ENCODE results near the gene RBM33.
A peak's percentile ranks its signal among the peaks of the same experiment; 100 is the strongest.
"Not testable (repeated sequence)": the region's sequence is repeated elsewhere in the genome, so short reads cannot be mapped to it uniquely, and the experiment has no call there.

RBM33 gene, protein sequence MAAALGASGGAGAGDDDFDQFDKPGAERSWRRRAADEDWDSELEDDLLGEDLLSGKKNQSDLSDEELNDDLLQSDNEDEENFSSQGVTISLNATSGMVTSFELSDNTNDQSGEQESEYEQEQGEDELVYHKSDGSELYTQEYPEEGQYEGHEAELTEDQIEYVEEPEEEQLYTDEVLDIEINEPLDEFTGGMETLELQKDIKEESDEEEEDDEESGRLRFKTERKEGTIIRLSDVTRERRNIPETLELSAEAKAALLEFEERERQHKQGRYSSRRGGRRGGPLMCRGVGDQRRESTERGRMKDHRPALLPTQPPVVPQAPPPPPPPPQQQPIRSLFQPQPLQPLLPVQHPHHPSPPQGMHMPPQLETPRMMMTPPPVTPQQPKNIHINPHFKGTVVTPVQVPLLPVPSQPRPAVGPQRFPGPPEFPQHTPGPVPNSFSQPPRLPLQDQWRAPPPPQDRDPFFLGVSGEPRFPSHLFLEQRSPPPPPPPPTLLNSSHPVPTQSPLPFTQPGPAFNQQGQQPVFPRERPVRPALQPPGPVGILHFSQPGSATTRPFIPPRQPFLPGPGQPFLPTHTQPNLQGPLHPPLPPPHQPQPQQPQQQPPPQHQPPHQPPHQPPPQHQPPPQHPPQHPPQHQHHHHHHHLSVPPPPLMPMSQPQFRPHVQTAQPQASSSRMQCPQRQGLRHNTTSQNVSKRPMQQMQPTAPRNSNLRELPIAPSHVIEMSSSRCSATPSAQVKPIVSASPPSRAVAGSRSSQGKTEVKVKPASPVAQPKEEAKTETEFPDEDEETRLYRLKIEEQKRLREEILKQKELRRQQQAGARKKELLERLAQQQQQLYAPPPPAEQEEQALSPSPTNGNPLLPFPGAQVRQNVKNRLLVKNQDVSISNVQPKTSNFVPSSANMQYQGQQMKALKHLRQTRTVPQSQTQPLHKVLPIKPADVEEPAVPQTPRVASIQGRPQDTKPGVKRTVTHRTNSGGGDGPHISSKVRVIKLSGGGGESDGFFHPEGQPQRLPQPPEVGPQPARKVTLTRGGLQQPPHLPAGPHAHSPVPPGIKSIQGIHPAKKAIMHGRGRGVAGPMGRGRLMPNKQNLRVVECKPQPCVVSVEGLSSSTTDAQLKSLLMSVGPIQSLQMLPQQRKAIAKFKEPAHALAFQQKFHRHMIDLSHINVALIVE

DNA sequence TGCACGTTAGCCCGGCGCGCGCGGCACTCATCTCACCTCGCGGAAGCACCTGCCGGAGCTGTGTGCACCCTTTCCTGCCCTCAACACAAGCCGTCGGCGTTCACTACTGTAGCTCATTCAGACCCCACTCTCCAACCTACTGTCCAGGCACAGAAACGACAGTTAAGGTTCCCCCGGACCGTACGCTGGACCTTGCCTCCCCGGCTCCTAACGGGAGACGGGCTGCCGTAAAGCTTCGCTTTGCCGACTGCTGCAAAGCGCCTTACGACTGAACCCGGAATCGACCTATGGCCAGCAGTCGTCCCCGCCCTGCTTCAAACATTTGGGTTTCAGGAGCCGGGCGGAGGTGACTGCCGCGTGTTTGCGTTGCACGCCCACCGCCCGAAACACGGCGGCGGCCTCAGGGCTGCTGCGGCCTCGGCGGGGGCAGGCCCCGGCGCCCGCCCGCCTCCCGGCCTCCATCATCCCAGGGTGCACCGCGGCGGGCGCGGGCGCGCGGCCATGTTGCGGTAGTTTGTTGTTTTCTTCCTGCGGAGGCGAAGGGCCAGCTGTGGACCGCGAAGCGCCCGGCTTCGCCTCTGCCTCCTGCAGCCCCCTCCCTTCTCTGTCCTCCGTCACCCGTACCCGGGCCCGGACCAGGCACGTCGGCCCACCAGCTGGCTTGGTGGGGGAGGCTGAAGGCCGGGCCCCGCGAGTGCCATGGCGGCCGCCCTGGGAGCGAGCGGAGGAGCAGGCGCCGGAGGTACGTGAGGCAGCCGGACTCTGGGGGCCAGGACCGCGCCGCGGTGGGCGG is at the start of gene RBM33:
Gene RBM33, plus strand, starts transcription at position 484 of the 793 bp plus-strand sequence. Its CDS starts 216 bp downstream, at position 700.
- DNase-seq (ENCODE audit: low spot score) = peak; percentile 91

DNA sequence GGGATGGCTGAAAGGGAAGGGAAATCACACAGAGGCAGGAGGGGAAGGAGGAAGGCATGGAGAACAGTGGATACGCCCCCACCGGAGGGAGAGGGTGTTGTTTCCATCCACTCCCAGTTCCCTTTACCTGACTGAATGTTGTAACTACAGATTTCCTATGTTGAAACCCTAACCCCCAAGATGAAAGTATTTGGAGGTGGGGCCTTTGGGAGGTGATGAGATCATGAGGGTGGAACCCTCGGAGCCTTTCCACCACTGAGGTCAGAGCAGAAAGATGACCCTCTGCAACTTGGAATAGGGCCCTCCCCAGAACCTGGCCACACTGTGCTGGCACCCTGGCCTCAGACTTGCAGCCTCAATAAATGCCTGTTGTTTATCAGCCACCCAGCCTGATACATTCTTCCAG is 49.5 kb upstream of the RBM33 start:
- DNase-seq (ENCODE audit: low spot score) = no peak

DNA sequence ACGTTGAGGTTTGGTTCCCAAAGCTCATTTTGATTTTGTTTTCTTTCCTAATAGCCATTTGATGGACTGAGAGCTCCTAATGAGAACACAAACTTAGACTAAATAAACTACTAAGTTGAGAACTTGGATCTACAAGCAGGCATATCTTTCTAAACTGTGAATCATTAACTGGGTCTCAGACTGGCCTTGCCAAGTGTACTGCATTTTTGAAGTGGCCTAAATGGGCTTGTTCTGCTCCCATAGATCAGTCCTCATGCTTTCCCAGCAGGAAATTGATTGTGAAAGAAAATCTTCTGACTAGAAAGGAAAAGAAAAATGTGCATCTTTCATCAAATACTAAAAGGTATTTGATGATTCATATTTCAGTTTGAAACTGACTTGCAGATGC is 46.7 kb upstream of the RBM33 start:
- DNase-seq (ENCODE audit: low spot score) = no peak

DNA sequence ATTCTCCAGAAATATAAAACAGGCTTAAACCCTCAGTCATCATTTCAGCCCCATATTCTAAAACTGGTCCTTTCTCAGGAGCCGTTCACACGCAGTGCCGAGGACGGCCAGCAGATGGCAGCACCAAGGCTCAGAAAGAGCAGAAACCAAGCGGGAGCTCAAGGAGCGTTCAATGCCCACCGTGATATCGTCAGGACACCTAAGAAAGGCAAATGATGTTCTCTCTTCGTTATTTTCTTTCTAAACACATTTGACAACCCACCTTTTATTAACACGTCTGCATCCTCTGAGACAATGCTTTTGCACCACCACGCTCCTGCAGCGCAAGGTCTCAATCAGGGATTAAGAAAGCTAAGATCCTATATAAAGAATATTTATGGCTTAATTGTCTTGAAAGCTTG is 45.7 kb upstream of the RBM33 start:
- DNase-seq (ENCODE audit: low spot score) = peak; percentile 82

DNA sequence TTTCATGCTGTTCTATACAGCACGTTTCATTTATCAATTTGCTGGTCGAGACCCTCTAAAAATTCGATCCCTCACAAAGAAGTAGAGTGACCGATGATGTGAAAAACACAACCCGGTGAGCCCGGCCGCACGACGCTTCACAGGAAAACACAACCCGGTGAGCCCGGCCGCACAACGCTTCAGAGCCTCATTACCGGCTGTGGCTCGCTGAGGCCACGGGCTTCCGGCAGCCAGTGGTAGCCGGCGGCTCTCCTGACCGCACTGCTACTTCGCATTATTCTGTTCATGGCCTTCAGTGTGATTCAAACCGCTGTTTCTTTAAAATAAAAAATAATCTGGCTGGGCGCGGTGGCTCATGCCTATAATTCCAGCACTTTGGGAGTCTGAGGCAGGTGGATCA is 42.3 kb upstream of the RBM33 start:
- DNase-seq (ENCODE audit: low spot score) = no peak

DNA sequence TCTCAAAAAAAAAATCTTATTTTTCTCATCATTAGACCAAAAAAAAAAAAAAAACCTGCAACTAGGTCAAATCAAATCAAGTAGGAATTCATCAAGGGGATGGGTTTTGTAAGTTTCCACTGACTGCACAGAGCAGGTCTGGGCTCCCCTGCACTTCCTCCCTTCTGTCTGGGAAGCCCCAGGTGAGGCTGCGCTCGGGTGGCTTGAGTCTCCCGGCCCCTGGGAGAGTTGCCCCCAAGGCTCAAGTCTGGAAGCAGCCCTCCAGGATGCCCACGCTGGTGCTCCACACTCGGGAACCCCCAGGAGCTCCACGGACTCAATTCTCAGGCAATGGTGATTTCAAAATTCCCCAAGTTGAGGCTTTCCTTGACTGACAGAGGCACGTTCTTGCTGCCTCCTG is 41.7 kb upstream of the RBM33 start:
- DNase-seq (ENCODE audit: low spot score) = no peak

DNA sequence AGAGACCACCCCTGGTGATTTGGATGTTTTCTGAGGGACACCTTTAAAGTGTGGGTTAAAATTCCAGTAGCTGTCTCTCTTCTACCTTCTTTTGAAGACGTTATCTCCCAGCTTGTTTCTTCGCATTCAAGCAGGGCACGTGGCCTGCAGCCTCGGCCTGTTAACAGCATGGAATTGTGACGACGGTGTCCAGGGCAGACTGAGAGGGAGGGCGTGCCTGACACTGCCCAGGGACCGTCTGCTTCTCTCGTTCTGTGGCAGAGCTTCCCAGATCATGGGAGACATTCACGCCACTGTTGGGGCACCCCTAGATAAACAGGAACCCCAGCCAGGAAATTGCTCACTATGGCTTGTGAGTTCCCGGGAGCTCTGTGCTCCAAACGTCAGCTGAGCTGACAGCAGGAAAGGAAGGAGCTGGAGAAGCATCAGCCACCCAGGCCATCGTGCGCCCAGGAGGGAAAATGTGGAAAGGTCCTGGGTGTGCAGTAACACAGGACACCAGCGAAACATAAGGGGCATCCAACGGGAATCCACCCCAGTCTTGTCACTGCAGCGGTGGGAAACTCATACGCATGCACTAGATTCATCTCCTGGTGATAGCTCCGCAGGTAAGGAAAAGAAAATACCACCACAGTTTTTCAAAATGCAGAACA is 41.1 kb upstream of the RBM33 start:
- no peak for DNase-seq (ENCODE audit: low spot score)

DNA sequence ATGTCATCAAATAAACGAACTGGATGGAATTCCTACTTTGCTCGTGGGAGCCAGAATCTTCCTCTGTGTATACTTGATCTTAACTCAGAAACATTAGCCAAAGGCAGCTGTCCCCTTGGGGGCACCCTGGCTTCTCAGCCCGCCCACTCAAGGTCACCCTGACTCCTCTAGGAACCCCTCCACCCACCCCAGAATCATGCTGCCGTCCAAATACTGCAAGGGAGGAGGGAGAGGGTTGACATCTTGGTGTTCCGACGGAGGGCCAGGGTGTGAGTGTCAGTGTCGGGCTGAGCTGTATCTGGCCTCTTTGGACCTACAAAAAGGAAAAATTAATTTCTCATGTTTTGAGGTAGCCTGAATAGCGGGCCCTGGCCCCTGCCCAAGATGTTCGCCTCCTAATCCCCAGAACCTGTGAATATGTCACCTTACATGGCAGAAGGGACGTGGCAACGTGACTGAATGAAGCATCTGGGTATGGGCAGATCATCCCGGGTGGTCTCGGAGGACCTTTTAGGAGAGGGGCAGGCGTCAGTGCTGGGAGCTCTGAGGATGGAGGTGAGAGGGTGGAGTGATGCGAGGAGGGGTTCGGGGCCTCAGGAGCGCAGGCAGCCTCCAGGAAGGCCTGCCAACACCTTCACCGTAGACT is 40.5 kb upstream of the RBM33 start:
- no peak for DNase-seq (ENCODE audit: low spot score)

DNA sequence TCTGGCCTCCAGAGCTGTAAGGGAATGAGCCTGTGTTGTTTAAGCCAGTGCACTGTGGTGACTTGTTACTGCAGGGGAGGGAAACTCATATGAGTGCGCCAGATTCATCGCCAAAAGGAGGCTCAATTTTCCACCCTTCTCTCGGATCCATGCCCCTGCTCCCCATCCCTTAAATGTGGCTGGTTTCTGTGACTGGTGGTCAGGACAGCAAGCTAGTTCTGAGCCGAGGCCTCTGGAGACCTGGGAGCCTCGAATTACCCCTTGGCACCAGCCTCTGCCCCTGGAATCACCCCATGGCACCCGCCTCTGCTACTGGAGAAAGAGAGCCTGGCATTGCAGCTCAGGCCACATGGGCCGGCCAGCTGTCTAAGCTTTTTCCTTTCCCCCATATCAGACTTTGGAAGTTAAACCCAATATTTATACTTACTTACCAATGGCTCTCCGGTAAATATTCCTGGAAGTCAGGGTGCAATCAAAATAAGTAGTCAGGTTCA is 39.9 kb upstream of the RBM33 start:
- DNase-seq (ENCODE audit: low spot score) = no peak

DNA sequence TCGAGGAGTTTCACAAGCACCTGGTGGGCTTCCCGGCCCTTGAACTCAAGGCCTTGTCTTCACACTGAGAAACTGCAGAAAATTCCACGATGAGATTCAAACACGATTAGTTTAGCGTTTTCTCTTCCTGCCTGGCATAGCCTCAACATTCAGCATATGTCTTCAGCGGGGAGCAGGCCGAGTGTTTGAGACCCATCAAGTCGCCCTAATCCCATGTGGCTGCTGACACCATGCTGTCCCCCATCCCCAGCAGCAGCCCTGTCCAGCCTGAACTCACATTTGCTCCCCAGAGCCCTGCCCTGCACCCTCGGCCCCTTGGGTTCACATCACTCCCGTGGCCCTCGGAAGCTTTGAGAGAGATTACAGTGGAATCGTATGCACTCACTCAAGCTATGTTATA is 35.3 kb upstream of the RBM33 start:
- no peak for DNase-seq (ENCODE audit: low spot score)

DNA sequence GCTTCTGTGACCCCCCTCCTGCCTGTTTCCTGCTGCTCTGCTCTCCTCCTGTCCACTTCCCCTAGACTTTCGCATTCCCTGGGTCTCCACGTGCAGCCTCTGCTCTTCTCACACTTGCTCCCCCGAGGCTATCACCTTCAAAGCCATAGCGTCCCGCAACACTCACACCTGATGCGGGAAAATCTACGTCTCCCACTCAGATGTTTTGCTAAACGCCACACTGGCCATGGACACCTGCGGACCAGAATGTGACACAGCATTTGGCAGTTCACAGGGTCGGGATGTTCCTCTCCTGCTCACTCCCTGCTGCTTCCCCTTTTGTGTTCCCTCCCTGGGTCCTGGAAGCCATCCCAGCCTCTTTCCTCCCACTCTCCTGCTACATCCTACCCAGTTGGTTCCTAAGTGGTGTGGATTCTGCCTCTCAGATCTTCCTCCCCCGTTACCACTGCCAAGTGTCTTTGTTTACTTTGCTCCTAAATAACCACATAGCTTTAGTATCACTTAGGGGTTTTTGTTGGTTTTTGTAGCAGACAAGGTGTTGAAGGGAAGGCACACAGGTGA is 33.7 kb upstream of the RBM33 start:
- no peak for DNase-seq (ENCODE audit: low spot score)

DNA sequence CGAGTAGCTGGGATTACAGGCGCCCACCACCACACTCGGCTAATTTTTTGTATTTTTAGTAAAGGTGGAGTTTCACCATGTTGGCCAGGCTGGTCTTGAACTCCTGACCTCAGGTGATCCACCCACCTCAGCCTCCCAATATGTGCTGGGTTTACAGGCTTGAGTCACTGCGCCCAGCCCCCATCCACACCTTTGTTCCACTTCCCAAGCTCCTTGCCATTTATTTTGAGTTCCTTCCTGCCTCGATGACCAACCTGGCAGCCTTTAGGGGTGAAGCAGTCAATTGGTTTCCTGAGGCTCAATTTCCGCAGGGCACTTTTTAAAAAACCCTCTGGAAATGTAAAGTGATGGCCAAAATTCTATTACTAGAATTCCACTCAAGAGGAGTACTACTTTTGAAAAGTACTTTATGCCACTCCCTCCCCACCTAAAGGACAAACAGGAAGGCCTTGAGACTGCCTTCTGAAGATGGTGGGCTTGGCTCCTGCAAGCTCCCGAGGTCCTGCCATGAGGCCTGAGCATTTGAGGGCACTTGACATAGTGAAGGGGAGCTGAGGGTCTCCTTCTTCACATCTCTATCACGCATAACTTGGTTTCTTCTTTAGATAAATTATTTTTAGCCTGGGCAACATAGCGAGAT is 32.5 kb upstream of the RBM33 start:
- DNase-seq (ENCODE audit: low spot score) = no peak

DNA sequence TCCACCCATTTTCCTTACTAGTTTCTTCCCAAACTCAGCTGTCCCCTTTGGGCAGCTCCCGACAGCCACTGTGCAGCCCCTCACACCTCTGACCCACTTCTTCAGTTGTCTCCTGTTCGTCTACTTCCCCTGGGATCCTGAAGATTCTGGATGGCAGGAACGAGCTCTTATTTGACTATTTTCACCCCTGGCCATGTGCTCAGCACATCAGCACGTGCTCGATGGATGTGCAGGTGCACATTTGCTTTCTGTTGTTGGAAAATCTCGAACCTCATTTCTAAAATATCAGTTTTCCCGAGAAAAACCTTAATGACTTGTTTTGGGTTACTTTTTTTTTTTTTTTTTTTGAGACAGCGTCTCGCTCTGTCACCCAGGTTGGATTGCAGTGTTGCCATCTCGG is 31.8 kb upstream of the RBM33 start:
- DNase-seq (ENCODE audit: low spot score) = no peak

DNA sequence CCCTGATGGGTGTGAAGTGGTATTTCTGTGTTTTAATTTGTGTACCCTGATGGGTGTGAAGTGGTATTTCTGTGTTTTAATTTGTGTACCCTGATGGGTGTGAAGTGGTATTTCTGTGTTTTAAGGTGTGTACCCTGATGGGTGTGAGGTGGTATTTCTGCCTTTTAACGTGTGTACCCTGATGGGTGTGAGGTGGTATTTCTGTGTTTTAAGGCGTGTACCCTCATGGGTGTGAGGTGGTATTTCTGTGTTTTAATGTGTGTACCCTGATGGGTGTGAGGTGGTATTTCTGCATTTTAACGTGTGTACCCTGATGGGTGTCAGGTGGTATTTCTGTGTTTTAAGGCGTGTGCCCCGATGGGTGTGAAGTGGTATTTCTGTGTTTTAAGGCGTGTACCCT is 29.4 kb upstream of the RBM33 start:
- DNase-seq (ENCODE audit: low spot score) = not testable (repeated sequence)

DNA sequence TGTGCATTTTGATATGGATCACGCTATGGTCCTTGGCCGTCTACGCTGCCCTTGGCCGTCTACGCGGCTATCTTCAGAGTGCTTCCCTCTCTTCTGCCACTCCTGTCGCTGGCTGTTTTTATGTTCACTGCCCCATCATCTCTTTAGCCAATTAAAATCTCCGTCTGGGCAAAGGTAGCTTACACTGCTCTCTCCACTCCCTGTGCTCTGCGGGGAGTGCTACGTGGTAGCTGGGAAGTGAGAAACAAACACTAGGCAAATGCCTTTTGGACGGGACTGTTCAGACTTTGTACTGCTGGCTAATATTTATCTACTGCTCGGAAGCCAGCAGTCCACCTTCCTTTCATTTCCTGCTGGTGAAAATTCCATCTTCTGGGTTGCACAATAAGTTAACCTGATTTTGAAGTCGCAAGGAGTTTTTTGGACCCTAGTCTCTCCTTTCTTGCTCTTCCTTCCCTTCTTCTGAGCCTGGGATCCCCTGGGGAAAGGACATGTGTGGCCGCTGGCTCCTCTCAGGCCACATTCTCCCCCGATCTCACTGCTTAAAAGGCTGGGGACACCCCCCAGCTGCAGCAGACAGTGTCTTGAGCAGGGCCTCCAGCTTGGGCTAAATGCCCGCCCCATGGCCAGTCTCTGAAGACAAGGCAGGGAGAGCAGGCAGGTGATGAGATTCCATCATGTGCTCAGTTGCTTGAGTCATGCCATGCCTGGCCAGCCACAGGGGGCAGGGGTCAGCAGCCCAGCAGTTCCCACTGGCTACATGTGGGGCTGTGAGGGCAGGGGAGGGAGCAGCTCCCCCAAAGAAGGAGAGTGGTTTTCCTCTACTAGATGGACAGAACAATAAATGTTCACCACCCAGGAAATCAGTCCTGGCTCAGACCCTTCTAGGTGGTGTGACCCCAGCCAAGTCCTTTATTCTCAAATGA is 25.5 kb upstream of the RBM33 start:
- DNase-seq (ENCODE audit: low spot score) = no peak

DNA sequence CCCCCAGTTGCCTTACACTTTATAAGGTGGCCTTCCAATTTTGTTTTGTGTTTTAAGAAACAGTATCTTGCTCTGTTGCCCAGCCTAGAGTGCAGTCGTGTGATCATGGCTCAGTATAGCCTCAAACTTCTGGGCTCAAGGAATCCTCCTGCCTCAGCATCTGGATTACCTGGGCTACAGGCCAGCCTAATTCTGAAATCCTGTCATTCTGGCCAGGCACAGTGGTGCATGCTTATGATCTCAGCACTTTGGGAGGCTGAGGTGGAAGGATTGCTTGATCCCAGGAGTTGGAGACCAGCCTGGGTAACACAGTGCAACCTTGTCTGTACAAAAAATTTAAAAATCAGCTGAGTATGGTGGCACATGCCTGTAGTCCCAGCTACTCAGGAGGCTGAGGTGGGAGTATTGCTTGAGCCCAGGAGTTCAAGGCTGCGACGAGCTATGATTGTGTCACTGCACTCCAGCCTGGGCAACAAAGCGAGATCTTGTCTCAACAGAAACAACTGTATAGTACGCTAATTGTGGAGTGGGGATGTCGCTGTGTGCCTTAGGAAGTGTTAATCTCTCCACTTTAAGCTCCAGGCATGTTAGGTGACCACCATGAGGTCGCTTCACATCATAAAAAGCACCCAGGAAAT is 24.7 kb upstream of the RBM33 start:
- no peak for DNase-seq (ENCODE audit: low spot score)

DNA sequence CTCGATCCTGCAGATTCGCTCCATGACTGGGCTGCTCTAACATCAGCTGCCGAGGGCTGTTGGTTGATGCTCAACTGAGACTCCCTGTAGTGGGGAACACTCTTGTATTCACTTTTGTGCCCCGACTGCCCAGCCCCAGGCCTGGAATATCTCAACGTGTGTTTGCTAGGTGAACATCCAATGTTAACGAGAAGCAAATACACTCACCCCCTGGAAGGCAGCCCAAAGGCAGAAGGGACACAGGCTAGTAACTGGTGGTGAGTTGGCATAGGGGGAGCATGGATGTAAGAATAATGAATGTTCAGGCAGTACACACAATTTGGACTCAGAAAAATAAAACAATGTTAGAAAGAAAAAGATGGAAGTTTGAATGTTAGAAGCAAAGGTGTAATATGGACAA is 24.0 kb upstream of the RBM33 start:
- no peak for DNase-seq (ENCODE audit: low spot score)

DNA sequence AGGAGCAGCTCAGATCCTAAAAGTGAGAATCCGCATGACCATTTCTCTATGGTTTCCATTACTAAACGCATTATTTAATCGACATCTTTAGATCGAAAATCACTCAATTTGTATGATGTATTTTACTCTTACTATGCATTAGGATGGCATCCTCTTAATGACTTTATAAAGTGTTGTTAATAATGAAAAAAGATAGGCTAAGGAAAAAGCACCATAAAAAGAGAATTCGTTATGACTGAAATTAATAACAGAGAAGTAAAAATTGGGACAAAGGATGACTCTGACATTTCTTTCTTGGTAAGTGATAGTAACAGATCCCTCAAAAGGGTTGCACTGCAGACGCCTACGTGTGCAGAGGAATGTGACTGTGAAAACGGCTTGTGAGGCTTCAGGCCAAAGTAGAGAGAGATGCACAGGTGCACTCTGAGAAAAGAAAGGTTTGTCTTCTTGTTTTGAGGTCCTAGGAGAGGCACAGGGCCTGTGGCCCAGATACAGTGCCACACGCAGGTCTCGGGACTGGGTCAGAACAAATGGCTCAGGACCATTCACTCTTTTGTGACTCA is 23.0 kb upstream of the RBM33 start:
- no peak for DNase-seq (ENCODE audit: low spot score)

Data from D341Med (cell line).